Uterus (tissue), 4 donors: ENCODE results near the gene DSN1. TPM values are rescaled to one million over a fixed set of nuclear protein-coding genes. Genes with fewer than 3 reads are reported as not detected.
A peak's percentile ranks its signal among the peaks of the same experiment; 100 is the strongest.

Source experiments
- DNase-seq, 2 donors: peaks; one replicate each; pipeline ENCODE4 v3.0.0-alpha.2; 2019 to 2020
- H3K27ac ChIP-seq, 2 donors: fragments of 200-600 bp; sonication (generic); 1 replicate in 1 of 2; 2 replicates in 1 of 2; pipeline ENCODE4 v1.5.1; 2016 to 2018
- H3K27me3 ChIP-seq, 2 donors: fragments of 200-600 bp; sonication (generic); one replicate each; pipeline ENCODE4 v1.5.1; 2018 to 2019; ENCODE audit warnings: control low read depth in 1 of 2
- H3K36me3 ChIP-seq, 2 donors: fragments of 200-600 bp; sonication (generic); one replicate each; pipeline ENCODE4 v1.5.1; 2019; ENCODE audit warnings: control low read depth in 1 of 2
- H3K4me1 ChIP-seq, 2 donors: fragments of 200-600 bp; sonication (generic); one replicate each; pipeline ENCODE4 v1.5.1; 2018 to 2019; ENCODE audit warnings: control low read depth in 1 of 2
- H3K4me3 ChIP-seq, 2 donors: fragments of 200-600 bp; sonication (generic); 1 replicate in 1 of 2; 2 replicates in 1 of 2; pipeline ENCODE4 v1.5.1; 2018 to 2019; ENCODE audit warnings: mild to moderate bottlenecking in 1 of 2
- H3K9me3 ChIP-seq, 2 donors: fragments of 200-600 bp; sonication (generic); one replicate each; pipeline ENCODE4 v1.5.1; 2019; ENCODE audit warnings: control low read depth in 1 of 2
- CTCF ChIP-seq, 4 experiments: fragments of 200-600 bp in 2 of 4; fragments of 450-650 bp in 2 of 4; sonication (generic) in 2 of 4; IDR thresholded peaks; one replicate each; pipeline ENCODE4 v1.5.1; 2016 to 2019; ENCODE audit warnings: antibody characterized with exemption in 4 of 4, mild to moderate bottlenecking in 2 of 4, moderate library complexity in 1 of 4
- POLR2A ChIP-seq, 2 donors: fragments of 450-650 bp; IDR thresholded peaks; one replicate each; pipeline ENCODE4 v1.6.1; 2016; ENCODE audit warnings: antibody characterized with exemption in 2 of 2, mild to moderate bottlenecking in 1 of 2, moderate library complexity in 1 of 2
- intact Hi-C: fragments of 100-400 bp; cut with DNase I; formaldehyde crosslinking; loops from one replicate; pipeline ENCODE4 v1.15.1; 2023; ENCODE audit warnings: low total_unique reads
- total RNA-seq, 4 donors: library from RNA; depleted of rRNA in 3 of 4; stranded (reverse); fragments of >200 nt in 3 of 4; gene quantifications; one replicate each; pipeline versions ENCODE4 v1.1.0 to v1.2.4, GENCODE V29; 2014 to 2023
- donor health status: DM: yes; HTN: yes; CAD: no.

Gene DSN1
- total RNA-seq, 4 donors from 2014 or later: 0.29 to 24.3 (median 3.2) TPM

DNA sequence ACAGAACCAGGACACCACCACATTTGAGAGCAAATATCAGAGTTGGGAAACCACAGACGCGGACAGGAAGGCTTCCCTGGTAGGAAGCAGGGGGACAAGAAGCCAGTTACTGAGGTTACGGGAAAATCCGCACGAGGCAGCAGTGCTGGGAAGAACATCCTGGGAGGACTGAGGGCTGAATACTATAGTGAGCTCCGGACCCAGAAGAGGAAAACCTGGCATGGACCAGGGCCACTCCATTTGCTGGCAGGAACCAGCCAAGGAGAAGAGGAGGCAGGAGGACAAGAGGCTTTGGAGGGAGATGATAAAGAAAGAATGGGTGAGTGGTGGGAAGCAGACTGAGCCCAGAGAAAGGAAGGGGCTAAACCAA lies 6.1 kb upstream of the DSN1 start:
- Histone ChIP-seq H3K36me3 (no peaks in the 10 kb centered on the region), H3K9me3 (no peaks in the 10 kb centered on the region), H3K27ac (no peak overlapping the region), H3K27me3 (no peaks in the 10 kb centered on the region), H3K4me3 (no peak overlapping the region), H3K4me1 (no peaks in the 10 kb centered on the region)
- DNase-seq: no peak
- TF ChIP-seq POLR2A (IDR thresholded peaks at IDR 0.05): no peak
- TF ChIP-seq CTCF (IDR thresholded peaks at IDR 0.05): no peak
- intact Hi-C loops: no loop called here

- H3K27ac ChIP-seq: no peak overlapping the region
- no peaks in the 10 kb centered on the region for H3K36me3 ChIP-seq
- no peaks in the 10 kb centered on the region for H3K9me3 ChIP-seq
- H3K4me1 ChIP-seq: no peaks in the 10 kb centered on the region
- TF ChIP-seq POLR2A (IDR thresholded peaks at IDR 0.05) (no peak), CTCF (IDR thresholded peaks at IDR 0.05) (no peak)
- no peaks in the 10 kb centered on the region for H3K27me3 ChIP-seq
- intact Hi-C loops: no loop called here
- no peak overlapping the region for H3K4me3 ChIP-seq
- no peak for DNase-seq
Measured at GRCh38 chr20:36778831-36779655, 5.5 kb upstream of the DSN1 start.

DNA sequence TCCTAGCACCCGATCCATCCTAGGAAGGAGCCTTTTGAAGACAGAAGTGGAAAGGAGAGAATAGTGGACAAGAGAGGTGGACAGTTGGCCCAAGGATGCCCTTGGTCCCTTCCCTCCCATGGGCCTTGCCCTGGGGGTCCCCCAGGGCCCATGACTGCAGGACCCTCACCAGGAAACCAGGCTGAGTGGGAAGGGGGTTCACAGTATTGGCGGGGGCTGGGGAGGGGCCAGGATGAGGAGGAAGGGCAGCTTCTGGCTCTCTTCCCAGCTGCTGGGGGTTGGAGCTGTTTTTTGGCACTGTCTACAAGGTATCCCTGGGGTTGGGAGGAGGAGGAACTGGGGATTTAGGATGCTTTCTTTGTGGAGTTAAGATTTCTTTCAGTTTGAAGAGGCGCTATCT lies 4.0 kb upstream of the DSN1 start:
- H3K36me3 ChIP-seq: no peaks in the 10 kb centered on the region
- no peak for TF ChIP-seq CTCF (IDR thresholded peaks at IDR 0.05)
- TF ChIP-seq POLR2A (IDR thresholded peaks at IDR 0.05): no peak
- H3K9me3 ChIP-seq: no peaks in the 10 kb centered on the region
- intact Hi-C loops: no loop called here
- no peak for DNase-seq
- H3K4me1 ChIP-seq: peaks cover 0 to 5% of the 10 kb centered on the region in 2 donors
- no peak overlapping the region for H3K27ac ChIP-seq
- H3K27me3 ChIP-seq: no peaks in the 10 kb centered on the region
- H3K4me3 ChIP-seq: no peak overlapping the region

DNA sequence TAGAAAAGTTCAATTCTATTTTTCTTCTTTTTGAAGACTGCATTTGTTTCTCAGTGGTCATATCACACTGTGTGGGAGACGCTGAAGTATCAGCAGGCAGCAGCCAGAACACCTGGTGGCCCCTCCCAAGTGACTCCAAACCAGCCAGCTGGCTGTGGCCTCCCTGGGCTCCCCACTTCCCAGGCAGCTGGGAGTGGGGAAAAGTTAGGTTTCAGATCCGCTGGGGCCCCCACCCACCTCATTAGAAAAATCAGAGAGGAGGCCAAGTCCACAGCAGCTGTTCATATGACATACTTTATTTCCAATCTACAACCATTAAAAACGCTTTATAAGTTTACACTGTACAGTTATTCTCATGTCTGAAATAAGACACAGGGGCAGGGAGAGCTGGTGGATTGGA lies 3.6 kb upstream of the DSN1 start:
- Histone ChIP-seq H3K27ac (no peak overlapping the region), H3K4me3 (no peak overlapping the region), H3K36me3 (no peaks in the 10 kb centered on the region), H3K4me1 (peaks cover 0 to 5% of the 10 kb centered on the region in 2 donors), H3K9me3 (no peaks in the 10 kb centered on the region), H3K27me3 (no peaks in the 10 kb centered on the region)
- no peak for DNase-seq
- intact Hi-C loops: no loop called here
- TF ChIP-seq POLR2A (IDR thresholded peaks at IDR 0.05) (no peak), CTCF (IDR thresholded peaks at IDR 0.05) (no peak)

DNA sequence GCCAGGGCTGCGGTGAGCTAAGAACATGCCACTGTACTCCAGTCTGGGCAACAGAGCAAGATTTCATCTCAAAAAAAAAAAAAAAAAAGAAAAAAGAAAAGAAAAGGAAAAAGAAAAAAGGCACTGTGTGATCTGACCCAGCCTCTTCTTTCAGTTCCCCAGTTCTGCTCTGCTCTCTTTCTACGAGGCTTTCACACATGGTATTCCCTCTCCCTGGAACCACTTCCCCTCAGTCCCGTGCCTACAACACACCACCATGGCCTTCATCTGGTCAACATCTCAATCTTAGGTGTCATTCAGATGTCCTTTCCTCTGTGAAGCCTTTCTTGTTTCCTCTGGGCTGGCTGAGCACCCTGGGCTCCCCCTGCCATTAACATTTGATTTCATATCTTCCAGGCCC lies 2.3 kb upstream of the DSN1 start:
- no peaks in the 10 kb centered on the region for H3K9me3 ChIP-seq
- TF ChIP-seq CTCF (IDR thresholded peaks at IDR 0.05) (no peak), POLR2A (IDR thresholded peaks at IDR 0.05) (no peak)
- H3K27ac ChIP-seq: peak overlapping the region in 1 of 2 donors; percentile 98
- no peaks in the 10 kb centered on the region for H3K27me3 ChIP-seq
- no peaks in the 10 kb centered on the region for H3K36me3 ChIP-seq
- intact Hi-C loops: no loop called here
- DNase-seq: no peak
- H3K4me1 ChIP-seq: peaks cover 0 to 5% of the 10 kb centered on the region in 2 donors
- no peak overlapping the region for H3K4me3 ChIP-seq
